RKO (cell line): ENCODE measurements around the gene BRAP.
"Not testable (repeated sequence)": the region's sequence is repeated elsewhere in the genome, so short reads cannot be mapped to it uniquely, and the experiment has no call there.

Source experiments
- DNase-seq: peaks from one replicate; pipeline ENCODE4 v3.0.0-alpha.2; 2016; ENCODE audit warnings: low spot score

BRAP gene

DNA sequence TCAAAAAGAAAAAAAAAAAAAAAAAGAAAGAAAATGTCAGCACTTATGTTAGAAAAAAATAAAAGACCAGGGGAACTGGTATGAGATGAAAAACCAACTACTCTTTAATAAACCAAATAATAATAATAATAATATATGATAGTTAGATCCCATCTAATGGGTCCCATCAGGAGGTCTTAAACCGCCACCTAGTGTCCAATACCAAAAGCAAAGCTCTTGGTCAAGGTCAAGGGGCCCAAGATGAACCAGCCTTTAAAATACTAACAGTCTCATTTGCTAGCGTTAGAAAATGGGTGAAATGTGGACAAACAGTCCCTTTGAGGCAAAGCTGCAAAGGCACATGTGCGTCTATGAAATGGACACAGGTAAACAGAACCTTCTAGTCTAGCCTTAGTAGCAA, 12.3 kb downstream of the BRAP start:
- DNase-seq, result peak; percentile 20

DNA sequence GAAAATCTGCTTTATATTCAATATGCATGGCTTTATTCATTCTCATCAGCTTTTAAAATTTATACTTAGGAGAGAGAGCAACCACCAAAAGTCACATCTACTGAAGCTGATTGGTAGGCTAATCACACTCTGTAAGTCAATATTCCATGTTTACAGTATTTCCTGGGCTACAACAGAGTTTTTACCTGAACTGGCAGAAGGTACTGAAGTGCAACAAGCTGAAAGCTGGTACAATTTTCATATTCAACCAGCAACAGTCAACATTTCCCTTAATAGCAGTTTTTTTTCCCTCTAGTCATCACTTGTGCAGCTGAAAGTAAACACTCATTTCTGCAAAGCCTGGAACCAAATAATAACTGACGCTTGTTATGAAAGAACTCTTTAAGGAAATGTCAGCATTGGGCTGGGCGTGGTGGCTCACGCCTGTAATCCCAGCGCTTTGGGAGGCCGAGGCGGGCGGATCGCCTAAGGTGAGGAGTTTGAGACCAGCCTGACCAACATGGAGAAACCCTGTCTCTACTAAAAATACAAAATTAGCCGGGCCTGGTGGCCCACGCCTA, 12.9 kb downstream of the BRAP start:
- DNase-seq, result no peak

- DNase-seq, result no peak
Measured at GRCh38 chr12:111664961-111665865, 20.5 kb downstream of the BRAP start.

- no peak for DNase-seq
Measured at GRCh38 chr12:111664499-111664898, 21.3 kb downstream of the BRAP start.

GRCh38 chr12:111656016-111656415, 29.7 kb downstream of the BRAP start:
- no peak for DNase-seq

DNA sequence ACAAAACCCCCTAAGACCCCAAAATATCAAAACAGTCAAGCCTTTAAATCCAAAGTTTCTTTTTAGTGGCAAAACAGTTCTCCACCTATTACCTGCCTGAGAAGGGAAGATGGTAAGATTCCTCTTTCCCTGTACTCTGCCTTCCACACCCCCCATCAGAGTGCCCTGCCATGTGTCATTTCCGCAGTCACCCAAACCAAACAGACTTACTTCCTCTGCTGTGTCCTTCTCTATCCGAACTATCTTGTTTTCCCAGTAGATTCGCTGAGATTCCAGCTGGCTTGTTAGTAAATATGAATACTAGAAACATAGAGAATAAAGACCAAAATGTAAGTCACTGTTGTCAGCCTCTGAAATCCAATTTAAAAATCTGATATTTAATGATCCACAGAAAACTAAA, 30.4 kb downstream of the BRAP start:
- DNase-seq, result no peak

GRCh38 chr12:111653596-111653995, 32.2 kb downstream of the BRAP start:
- no peak for DNase-seq

GRCh38 chr12:111652530-111652929, 33.2 kb downstream of the BRAP start:
- DNase-seq, result not testable (repeated sequence)

- DNase-seq, result no peak
Measured at GRCh38 chr12:111650912-111651311, 34.8 kb downstream of the BRAP start.

DNA sequence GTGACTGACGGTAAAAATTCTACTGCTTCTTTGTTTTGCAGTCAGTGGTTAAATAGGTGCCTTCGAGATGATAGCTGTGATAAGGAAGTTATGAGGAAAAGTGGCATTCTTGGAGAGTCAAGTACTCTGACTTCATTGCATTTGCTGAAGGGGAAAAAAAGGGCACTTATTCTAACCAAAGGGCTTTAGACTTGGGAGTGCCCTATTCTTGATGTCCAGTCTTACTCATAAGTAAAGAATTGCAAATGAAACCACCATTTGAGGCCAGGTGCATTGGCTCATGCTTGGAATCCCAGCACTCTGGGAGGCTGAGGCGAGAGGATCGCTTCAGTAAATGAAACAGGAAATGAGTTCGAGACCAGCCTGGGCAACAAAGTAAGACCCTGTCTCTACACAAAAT, 40.3 kb downstream of the BRAP start:
- no peak for DNase-seq

DNA sequence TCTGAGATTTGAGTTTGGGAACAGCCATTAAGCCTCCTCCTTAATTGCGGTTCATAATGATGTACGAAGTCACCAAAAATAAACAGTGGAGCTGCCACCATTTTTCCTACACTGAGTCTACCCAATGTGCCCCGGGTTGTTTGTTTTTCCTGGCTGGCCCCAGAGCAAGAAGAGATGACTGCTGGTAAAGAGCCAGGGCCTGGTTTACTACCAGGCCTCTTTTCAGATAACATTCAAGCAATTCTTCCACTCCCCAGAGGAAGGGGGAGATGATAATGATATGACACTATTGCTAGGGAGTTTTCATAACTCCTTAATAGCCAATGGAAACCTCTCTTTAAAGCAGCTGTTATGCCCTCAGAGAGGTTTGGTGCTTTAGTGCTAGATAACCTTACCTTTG, 42.3 kb downstream of the BRAP start:
- DNase-seq, result no peak

DNA sequence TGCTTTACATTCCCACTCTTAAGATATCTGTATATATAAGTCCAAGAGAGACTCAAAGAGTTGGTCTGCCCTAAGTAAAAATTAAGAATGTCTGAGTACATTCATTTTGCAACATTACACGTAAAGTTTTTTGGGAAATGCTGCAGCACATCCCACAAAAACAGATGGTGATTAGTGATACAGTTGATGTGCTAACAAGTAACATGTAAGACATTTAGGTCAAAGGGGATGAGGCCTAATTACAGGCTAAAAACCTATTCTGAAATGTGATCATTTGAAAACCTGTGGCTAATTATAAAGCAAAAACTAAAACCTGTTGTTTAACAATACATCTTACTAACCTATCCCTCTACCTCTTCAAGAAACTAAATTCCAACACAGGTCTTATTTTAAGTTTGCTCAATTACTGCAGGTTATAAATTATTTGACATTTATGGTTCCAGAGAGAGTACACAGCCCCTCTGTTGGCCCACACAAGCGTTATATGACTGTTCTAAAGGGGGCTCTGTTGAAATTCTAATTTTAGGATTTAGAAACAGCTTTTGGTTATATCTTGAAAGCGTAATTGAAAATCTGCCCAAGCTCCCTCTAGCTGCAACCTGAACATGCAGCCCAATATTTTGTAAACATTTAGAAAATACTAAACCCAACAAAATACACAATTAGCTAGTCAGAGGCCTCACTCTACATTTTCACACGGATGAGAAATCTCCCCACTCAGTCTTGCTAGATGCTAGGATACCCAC, 42.9 kb downstream of the BRAP start:
- no peak for DNase-seq

DNA sequence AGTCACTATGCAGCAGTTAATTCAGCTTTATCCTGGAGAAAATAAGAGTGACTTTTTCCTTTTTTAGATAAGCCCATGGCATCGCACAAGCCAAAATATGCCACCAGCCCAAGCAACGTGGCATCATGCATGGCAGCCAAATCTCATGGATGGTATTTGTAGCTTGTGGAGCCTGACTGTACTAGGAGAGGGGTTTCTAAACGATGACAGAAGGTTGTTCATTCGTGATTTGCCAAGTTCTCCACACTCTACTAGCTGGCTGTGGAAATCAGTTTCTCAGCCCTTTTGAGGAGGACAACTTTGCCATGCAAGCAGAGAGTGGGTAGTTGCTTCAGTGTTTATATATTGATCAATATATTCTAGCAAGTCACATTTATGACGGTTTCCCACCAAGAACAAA, 45.2 kb downstream of the BRAP start:
- no peak for DNase-seq

GRCh38 chr12:111638556-111638955, 47.2 kb downstream of the BRAP start:
- DNase-seq, result no peak

DNA sequence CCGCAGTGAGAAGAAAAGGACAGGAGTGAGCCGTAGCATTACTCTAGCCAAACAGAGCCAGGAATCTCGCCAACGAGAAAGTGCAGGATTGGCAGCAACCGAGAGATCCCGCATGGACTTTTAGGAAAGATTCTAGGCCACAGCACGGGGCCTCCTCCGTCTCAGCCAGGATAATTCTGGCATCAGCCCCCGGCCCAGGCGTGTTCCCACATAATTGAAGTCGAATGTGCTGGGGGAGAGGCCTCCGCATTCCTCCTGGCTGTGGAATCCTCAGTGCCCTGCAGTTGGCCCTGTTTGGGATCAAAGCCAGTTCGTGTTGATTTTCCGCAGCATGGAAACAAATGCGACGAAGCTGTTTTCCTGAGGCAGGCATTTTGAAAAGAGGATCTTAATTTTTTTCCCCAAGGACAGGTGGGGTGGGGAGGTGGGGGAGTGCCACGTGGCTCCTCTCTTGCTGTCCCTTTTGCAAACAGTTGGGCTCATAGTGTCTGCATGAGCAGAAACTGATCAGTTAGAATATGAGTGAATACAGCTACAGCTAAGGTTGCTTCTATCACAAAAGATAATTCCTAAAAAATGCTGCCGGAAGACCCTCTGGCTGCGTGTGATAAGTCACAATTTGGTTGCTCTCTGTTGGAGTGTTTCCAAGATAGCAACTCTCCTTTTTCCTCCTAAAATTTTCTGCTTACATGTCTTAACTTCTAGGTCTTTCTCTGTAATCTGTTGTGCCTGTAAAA, 49.4 kb downstream of the BRAP start:
- no peak for DNase-seq

GRCh38 chr12:111635524-111635923, 50.2 kb downstream of the BRAP start:
- no peak for DNase-seq

GRCh38 chr12:111628505-111629260, 57.1 kb downstream of the BRAP start:
- no peak for DNase-seq

DNA sequence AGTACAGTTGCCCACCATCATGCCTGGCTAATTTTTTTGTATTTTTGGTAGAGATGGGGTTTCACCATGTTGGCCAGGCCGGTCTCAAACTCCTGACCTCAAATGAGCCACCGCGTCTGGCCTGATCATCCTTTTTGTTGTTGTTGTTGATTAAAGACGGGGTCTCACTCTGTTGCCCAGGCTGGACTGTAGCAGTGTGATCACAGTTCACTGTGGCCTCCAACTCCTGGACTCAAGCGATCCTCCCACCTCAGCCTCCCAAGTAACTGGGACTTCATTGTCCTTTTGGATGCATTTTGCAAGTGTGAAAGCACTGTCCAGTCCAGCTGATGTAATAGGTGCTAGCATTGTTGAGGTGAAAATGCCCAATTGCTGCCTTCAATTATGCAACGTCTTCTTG, 59.5 kb downstream of the BRAP start:
- DNase-seq, result no peak

GRCh38 chr12:111624540-111624939, 61.2 kb downstream of the BRAP start:
- DNase-seq, result no peak

DNA sequence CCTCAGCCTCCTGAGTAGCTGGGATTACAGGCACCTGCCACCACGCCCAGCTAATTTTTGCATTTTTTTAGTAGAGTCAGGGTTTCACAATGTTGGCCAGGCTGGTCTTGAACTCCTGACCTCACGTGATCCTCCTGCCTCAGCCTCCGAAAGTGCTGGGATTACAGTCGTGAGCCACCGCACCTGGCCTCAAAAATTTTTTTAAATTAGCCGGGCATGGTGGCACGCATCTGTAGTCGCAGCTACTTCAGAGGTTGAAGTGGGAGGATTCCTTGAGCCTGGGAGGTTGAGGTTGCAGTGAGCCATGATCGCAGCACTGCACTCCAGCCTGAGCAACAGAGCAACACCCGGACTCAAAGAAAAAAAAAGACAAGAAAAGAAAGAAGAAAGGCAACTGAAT, 67.9 kb downstream of the BRAP start:
- not testable (repeated sequence) for DNase-seq

- no peak for DNase-seq
Measured at GRCh38 chr12:111616177-111616623, 69.6 kb downstream of the BRAP start.
